H1 (cell line): ENCODE measurements around the gene RNASE1. TPM values are rescaled to one million over a fixed set of nuclear protein-coding genes. Genes with fewer than 3 reads are reported as not detected.
"Not testable (repeated sequence)": the region's sequence is repeated elsewhere in the genome, so short reads cannot be mapped to it uniquely, and the experiment has no call there.

Experiments
- CTCF ChIA-PET: fragments of 300-600 bp; sonication (Branson Sonifier 250); formaldehyde crosslinking; loops from one replicate; lab custom pipeline; 2021; ENCODE audit not compliant: partially characterized antibody; lab: Charles Lee
- POLR2A ChIA-PET: fragments of 300-600 bp; sonication (Branson Sonifier 250); formaldehyde crosslinking; loops from one replicate; lab custom pipeline; 2021; ENCODE audit warnings: inconsistent platforms; ENCODE audit not compliant: partially characterized antibody; lab: Charles Lee
- DNase-seq, 2 experiments: peaks; one replicate each; pipeline versions ENCODE4 v3.0.0 to v3.0.0-alpha.2; 2010 to 2022; ENCODE audit warnings: low spot score in 2 of 2, low read depth in 1 of 2, mixed read lengths in 1 of 2
- FAIRE-seq: peaks from 2 replicates; lab custom pipeline; 2011; peaks lifted over from hg19 to GRCh38; lab: Jason Lieb, UNC
- H2AFZ ChIP-seq: 2 replicates; pipeline ENCODE4 v1.8.1; 2012; ENCODE audit warnings: low read length, inconsistent platforms
- H2AK5ac ChIP-seq: 2 replicates; pipeline ENCODE4 v1.6.1; 2013; ENCODE audit warnings: low read depth, low read length
- H2BK120ac ChIP-seq: replicated peaks from 2 replicates; pipeline ENCODE3; 2013; ENCODE audit warnings: low read depth, low read length, inconsistent platforms
- H2BK12ac ChIP-seq: 2 replicates; pipeline ENCODE4 v1.6.1; 2013; ENCODE audit warnings: low read depth, low read length
- H2BK15ac ChIP-seq: 2 replicates; pipeline ENCODE4 v1.6.1; 2013; ENCODE audit warnings: low read length
- H2BK20ac ChIP-seq: 2 replicates; pipeline ENCODE4 v1.6.1; 2013; ENCODE audit warnings: low read length
- H2BK5ac ChIP-seq: 2 replicates; pipeline ENCODE4 v1.6.1; 2013; ENCODE audit warnings: low read depth, low read length
- H3K14ac ChIP-seq: 2 replicates; pipeline ENCODE4 v1.6.1; 2013; ENCODE audit warnings: inconsistent platforms; ENCODE audit not compliant: insufficient read length
- H3K18ac ChIP-seq: 2 replicates; pipeline ENCODE4 v1.6.1; 2013; ENCODE audit warnings: low read length; ENCODE audit errors: extremely low read depth
- H3K23ac ChIP-seq: 2 replicates; pipeline ENCODE4 v1.6.1; 2013; ENCODE audit warnings: inconsistent platforms; ENCODE audit not compliant: insufficient read length
- H3K23me2 ChIP-seq: 2 replicates; pipeline ENCODE4 v1.6.1; 2013; ENCODE audit warnings: low read depth, low read length
- H3K27ac ChIP-seq: 2 replicates; pipeline ENCODE4 v1.6.1; 2011; ENCODE audit warnings: low read depth, low read length, inconsistent platforms
- H3K27me3 ChIP-seq, 4 experiments: replicated peaks in 1 of 4; 1 replicate in 1 of 4; 2 replicates in 3 of 4; pipeline versions ENCODE4 v1.6.1 to v1.8.1; 2011 to 2013; ENCODE audit warnings: low read length in 3 of 4, mild to moderate bottlenecking in 3 of 4, inconsistent platforms in 2 of 4, mixed read lengths in 2 of 4, moderate library complexity in 1 of 4; ENCODE audit not compliant: control insufficient read depth in 3 of 4, insufficient read depth in 3 of 4; ENCODE audit errors: extremely low read depth in 1 of 4
- H3K36me3 ChIP-seq, 4 experiments: 2 replicates each; pipeline versions ENCODE4 v1.6.1 to v1.8.1; 2011 to 2013; ENCODE audit warnings: mild to moderate bottlenecking in 4 of 4, low read length in 3 of 4, moderate library complexity in 2 of 4, control low read depth in 1 of 4, inconsistent platforms in 1 of 4; ENCODE audit not compliant: insufficient read depth in 4 of 4, control insufficient read depth in 2 of 4
- H3K4ac ChIP-seq: replicated peaks from 2 replicates; pipeline ENCODE3; 2013; ENCODE audit warnings: low read length, low read depth, mixed read lengths, inconsistent platforms; ENCODE audit not compliant: insufficient read length
- H3K4me1 ChIP-seq, 4 experiments: replicated peaks in 1 of 4; 1 replicate in 1 of 4; 2 replicates in 3 of 4; pipeline versions ENCODE4 v1.6.1 to v1.8.1; 2011 to 2013; ENCODE audit warnings: low read length in 3 of 4, inconsistent platforms in 2 of 4, mixed read lengths in 1 of 4; ENCODE audit not compliant: insufficient read depth in 4 of 4, control insufficient read depth in 3 of 4
- H3K4me2 ChIP-seq, 2 experiments: 2 replicates each; pipeline versions ENCODE4 v1.6.1 to v1.8.1; 2011 to 2013; ENCODE audit warnings: low read depth in 2 of 2, low read length in 2 of 2, control low read depth in 1 of 2, inconsistent platforms in 1 of 2, mild to moderate bottlenecking in 1 of 2; ENCODE audit not compliant: insufficient read depth in 1 of 2
- H3K4me3 ChIP-seq, 4 experiments: fragments of 200-600, 300-600 bp in 1 of 4; sonication (generic), shearing (Covaris generic), sonication (Bioruptor Twin) in 1 of 4; 2 replicates each; pipeline versions ENCODE4 v1.5.1 to v1.8.1; 2011 to 2016; ENCODE audit warnings: low read length in 4 of 4, low read depth in 3 of 4, control low read depth in 2 of 4, inconsistent platforms in 2 of 4, mild to moderate bottlenecking in 2 of 4, mixed read lengths in 1 of 4, moderate library complexity in 1 of 4; ENCODE audit not compliant: insufficient read depth in 2 of 4; ENCODE audit errors: extremely low read depth in 1 of 4
- H3K56ac ChIP-seq: replicated peaks from 2 replicates; pipeline ENCODE3; 2013; ENCODE audit warnings: low read depth, mild to moderate bottlenecking, mixed read lengths, low read length, inconsistent platforms; ENCODE audit not compliant: insufficient read length
- H3K79me1 ChIP-seq: 2 replicates; pipeline ENCODE4 v1.6.1; 2013; ENCODE audit warnings: low read depth, low read length, control low read depth
- H3K79me2 ChIP-seq, 2 experiments: 2 replicates each; pipeline versions ENCODE4 v1.6.1 to v1.8.1; 2012 to 2013; ENCODE audit warnings: low read length in 2 of 2, mild to moderate bottlenecking in 2 of 2, inconsistent platforms in 1 of 2; ENCODE audit not compliant: insufficient read depth in 2 of 2, control insufficient read depth in 1 of 2
- H3K9ac ChIP-seq, 4 experiments: replicated peaks in 1 of 4; 1 replicate in 1 of 4; 2 replicates in 3 of 4; pipeline versions ENCODE4 v1.6.1 to v1.8.1; 2011 to 2013; ENCODE audit warnings: low read depth in 3 of 4, low read length in 3 of 4, control low read depth in 2 of 4, mild to moderate bottlenecking in 2 of 4, moderate library complexity in 2 of 4, inconsistent platforms in 1 of 4; ENCODE audit errors: extremely low read depth in 1 of 4
- H3K9me3 ChIP-seq, 2 experiments: 2 replicates each; pipeline versions ENCODE4 v1.6.1 to v1.8.1; 2012 to 2013; ENCODE audit warnings: mild to moderate bottlenecking in 2 of 2, moderate library complexity in 2 of 2, control low read depth in 1 of 2, inconsistent platforms in 1 of 2, low read depth in 1 of 2, low read length in 1 of 2, mixed read lengths in 1 of 2; ENCODE audit not compliant: insufficient read depth in 2 of 2
- H4K20me1 ChIP-seq, 2 experiments: replicated peaks in 1 of 2; 2 replicates each; pipeline versions ENCODE3 to v1.8.1; 2011 to 2013; ENCODE audit warnings: inconsistent platforms in 2 of 2, low read length in 2 of 2, mild to moderate bottlenecking in 1 of 2; ENCODE audit not compliant: insufficient read depth in 2 of 2, control insufficient read depth in 1 of 2
- H4K5ac ChIP-seq: 2 replicates; pipeline ENCODE4 v1.6.1; 2013; ENCODE audit warnings: low read length, low read depth, mixed read lengths, inconsistent platforms; ENCODE audit not compliant: insufficient read length
- H4K8ac ChIP-seq: 2 replicates; pipeline ENCODE4 v1.8.0; 2013; ENCODE audit warnings: mild to moderate bottlenecking, moderate library complexity, low read length, inconsistent platforms; ENCODE audit not compliant: insufficient read depth; ENCODE audit errors: extremely low read depth
- H4K91ac ChIP-seq: replicated peaks from 2 replicates; pipeline ENCODE3; 2013; ENCODE audit warnings: low read length, mixed read lengths, inconsistent platforms; ENCODE audit not compliant: insufficient read length
- WGBS, 2 experiments: shearing (Covaris generic) in 1 of 2; methylation state at CpG; one replicate each; pipeline versions ENCODE4 v1.1.6 to v1.1.7; 2013 to 2015; ENCODE audit warnings: low lambda C conversion rate in 2 of 2, mixed read lengths in 2 of 2, inconsistent platforms in 1 of 2, low coverage in 1 of 2, missing lambda C conversion rate in 1 of 2; ENCODE audit not compliant: insufficient replicate concordance in 2 of 2, insufficient coverage in 1 of 2, insufficient read length in 1 of 2; ENCODE audit errors: extremely low coverage in 1 of 2, missing lambda C conversion rate in 1 of 2; 5-methylcytosine and 5-hydroxymethylcytosine counted together
- polyA plus RNA-seq, 7 experiments: library from polyadenylated mRNA; depleted of rRNA in 3 of 7; stranded (reverse) in 5 of 7; unstranded in 2 of 7; fragments of >200 nt in 5 of 7; fragments of 200-250 nt in 2 of 7; gene quantifications; 1 replicate in 5 of 7; 2 replicates in 1 of 7; 4 replicates in 1 of 7; pipeline versions ENCODE4 v1.2.1 to v1.2.3, GENCODE V29; 2011 to 2013; ENCODE audit warnings: missing spikeins in 2 of 7, mixed read lengths in 2 of 7
- total RNA-seq: library from RNA; stranded (reverse); fragmentation: NEBNext Ultra II Directional; extraction: Animal tissue kit (Norgen Biotek cat#: 25700); gene quantifications from 2 replicates; pipeline ENCODE4 v1.2.1, GENCODE V29; 2021

RNASE1 gene
- total and polyA plus RNA-seq, 2 of the 8 experiments (the other 6 are each of a cell fraction or from before 2014, with no cell fraction given), result 2.2 to 13.4 TPM

GRCh38 chr14:20821521-20822108, 19.0 kb upstream of the RNASE1 start:
- not testable (repeated sequence) for H3K79me1 ChIP-seq, FAIRE-seq, H3K56ac ChIP-seq, H3K23me2 ChIP-seq, H3K4me3 ChIP-seq, H3K4ac ChIP-seq, DNase-seq, H3K9ac ChIP-seq, H4K91ac ChIP-seq, H4K20me1 ChIP-seq, H2BK12ac ChIP-seq, H3K23ac ChIP-seq, H3K4me2 ChIP-seq, H3K18ac ChIP-seq, H2AK5ac ChIP-seq, H3K27ac ChIP-seq, H2BK120ac ChIP-seq, H3K14ac ChIP-seq, H2BK20ac ChIP-seq, H3K27me3 ChIP-seq, H4K8ac ChIP-seq, H3K9me3 ChIP-seq, H2AFZ ChIP-seq
- Histone ChIP-seq H2BK15ac (peak overlapping the region; percentile 47; the same call in 1 of the 2 replicates), H4K5ac (peak overlapping the region; percentile 4), H3K4me1 (peaks cover 2 to 21% (median 10%) of the 10 kb centered on the region in 4 experiments; a peak in 4 of 7 replicates), H3K36me3 (peaks cover 0 to 21% (median 3%) of the 10 kb centered on the region in 4 experiments; a peak in 3 of 8 replicates), H3K79me2 (peaks cover 0 to 13% of the 10 kb centered on the region in 2 experiments; a peak in 2 of 4 replicates), H2BK5ac (0 out of 2 replicates have a peak overlapping the region, but pooled peaks have one; percentile 11)
- POLR2A ChIA-PET, result interaction anchor here (1.0 to 1.8 kb wide), 2 partner anchors 11 to 66 kb away, joined by 3 to 4 read pairs; no protein-coding TSS in a partner anchor
- CTCF ChIA-PET, result interaction anchor here (0.7 to 1.6 kb wide), 7 partner anchors 11 to 125 kb away, joined by 3 to 6 read pairs (median 3); no protein-coding TSS in a partner anchor
- WGBS, 2 experiments, result 44% methylated on average over 3 of the region's 3 CpGs; no CpG with 5 or more reads in 1 of the 2 experiments
